ENCODE measurements around the gene DDX27.

DDX27 gene

GRCh38 chr20:49279677-49280462 lies 60.7 kb downstream of the DDX27 start:
- DNase-seq: no peak

- no peak for DNase-seq
These were observed 61.3 kb downstream of the DDX27 start for GRCh38 chr20:49280463-49281058.

GRCh38 chr20:49281059-49281912 lies 62.1 kb downstream of the DDX27 start:
- peak; percentile 33 for DNase-seq

DNA sequence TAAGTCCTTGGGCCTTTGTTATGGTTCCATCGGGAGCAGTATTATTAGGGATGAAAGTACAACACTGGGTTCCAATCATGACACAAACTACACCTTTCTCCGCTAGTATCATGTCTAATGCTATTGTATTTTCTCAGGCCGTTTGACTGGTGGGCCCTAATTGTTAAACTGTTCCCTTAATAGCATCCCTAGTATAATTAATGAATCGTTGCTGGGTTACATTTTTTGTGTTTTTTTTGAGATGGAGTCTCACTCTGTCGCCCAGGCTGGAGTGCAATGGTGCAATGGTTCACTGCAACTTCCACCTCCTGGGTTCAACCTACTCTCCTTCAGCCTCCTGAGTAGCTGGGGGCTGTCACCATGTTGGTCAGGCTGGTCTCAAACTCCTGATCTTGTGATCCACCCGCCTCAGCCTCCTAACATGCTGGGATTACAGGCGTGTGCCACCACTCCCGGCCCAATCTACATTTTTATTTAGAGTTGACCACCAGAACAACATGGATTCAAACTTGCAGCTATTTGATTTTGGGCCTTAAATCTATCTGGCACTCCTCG lies 62.8 kb downstream of the DDX27 start:
- no peak for DNase-seq

DNA sequence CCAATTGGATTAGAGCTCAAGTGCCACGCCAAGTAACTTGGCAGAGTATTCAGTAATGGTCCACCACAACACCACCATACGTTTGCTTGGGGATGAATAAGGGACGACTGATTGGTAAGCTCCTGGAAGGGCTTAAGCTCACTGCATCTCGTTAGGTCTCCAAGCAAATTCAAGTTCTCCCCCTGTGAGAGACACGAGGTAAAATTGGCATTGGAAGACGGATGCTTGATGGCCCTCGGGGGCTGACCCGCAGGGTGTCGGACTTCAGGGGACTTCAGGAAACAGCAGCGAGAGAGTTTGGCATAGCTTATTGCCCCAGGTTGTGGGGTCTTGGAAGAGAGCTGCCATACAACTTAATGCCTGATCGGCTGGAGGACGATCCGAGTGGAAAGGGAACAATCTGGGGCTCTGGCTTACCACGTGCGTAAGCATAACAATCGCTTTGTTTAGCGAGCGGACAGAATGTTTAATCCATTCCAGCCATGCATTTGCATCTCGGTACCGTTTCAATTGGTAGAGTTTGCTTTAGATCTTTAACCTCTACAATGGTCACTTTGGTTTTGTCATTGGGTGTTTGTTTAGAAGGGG lies 63.5 kb downstream of the DDX27 start:
- DNase-seq: no peak

DNA sequence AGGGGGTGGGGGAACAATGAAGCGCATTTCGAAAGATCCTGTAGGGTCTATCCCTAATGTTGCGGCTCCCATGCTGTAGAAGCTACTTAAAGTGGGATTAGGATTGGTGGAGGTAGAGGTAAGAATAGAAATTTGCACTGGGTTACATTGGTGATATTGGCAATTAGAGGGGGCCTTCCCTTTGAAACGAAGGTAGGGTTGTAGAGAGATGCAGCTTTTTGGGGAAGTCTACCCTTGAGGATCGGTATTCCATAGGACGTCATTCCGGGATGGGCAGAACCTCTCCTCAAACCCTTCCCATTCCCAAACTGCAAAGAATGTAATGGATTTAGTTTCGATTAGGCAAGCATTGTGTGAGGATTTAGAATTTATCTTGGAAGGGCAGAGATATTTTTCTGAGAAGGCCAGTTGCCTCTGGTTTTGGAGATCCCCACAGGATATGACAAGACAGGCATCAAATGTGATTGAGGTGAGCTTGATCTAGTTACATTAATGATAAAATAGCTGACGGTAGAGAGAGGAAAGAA lies 64.0 kb downstream of the DDX27 start:
- DNase-seq: peak; percentile 40

GRCh38 chr20:49283703-49284625 lies 64.7 kb downstream of the DDX27 start:
- DNase-seq: no peak

- no peak for DNase-seq
These were observed 65.6 kb downstream of the DDX27 start for GRCh38 chr20:49284818-49285217.

DNA sequence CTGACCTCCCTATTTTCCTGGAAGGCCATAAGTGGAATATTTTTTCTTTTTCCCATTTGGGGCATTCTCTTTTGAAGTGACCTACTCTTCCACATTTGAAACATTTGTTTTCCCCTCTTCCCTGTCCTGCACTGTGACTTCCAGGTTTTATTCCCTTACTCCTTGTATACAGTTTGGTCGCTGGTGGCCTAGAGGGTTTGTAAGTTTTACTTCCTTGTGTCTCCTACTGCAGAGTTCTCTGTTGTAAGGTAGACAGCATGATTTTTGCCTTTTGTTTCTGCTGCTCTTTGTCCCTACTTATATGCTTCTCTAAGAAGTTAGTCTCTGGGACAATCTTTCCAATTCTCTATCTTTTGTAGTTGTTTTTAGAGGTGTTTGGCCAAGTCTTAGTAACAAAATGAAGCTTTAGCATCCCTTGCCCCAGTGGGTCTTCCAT lies 66.0 kb downstream of the DDX27 start:
- DNase-seq: no peak

DNA sequence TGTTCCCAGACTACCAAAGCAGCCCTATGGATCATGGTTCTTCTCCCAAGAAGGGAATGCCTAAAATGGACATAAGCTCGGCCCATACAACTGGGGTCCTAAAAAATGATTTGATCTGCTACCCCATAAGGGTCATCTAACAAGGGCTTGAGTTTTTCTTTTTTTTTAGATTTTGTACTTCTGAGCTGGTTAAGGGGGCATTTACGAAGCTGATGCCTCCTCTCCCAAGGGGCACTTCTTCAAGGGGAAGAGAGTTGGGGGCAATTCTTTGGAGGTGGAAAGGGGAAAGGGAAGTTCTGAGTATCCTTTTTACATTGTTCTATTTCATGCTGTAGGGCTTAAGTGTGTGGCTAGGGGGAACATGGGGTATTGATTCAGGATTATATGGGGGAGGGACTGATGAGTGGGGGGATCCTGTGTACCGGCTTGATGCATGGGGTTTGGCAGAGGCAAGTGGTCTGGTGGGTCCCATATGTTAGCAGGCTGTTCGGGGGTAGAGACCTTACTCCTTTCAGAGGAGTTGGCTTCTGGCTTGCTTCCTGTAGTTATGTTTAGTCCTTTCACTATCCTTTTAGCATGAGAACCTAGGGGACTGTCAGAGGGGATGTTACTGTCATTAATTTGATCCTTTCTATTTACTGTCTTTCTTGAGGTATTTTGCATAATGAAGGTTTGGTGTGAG lies 66.7 kb downstream of the DDX27 start:
- no peak for DNase-seq

DNA sequence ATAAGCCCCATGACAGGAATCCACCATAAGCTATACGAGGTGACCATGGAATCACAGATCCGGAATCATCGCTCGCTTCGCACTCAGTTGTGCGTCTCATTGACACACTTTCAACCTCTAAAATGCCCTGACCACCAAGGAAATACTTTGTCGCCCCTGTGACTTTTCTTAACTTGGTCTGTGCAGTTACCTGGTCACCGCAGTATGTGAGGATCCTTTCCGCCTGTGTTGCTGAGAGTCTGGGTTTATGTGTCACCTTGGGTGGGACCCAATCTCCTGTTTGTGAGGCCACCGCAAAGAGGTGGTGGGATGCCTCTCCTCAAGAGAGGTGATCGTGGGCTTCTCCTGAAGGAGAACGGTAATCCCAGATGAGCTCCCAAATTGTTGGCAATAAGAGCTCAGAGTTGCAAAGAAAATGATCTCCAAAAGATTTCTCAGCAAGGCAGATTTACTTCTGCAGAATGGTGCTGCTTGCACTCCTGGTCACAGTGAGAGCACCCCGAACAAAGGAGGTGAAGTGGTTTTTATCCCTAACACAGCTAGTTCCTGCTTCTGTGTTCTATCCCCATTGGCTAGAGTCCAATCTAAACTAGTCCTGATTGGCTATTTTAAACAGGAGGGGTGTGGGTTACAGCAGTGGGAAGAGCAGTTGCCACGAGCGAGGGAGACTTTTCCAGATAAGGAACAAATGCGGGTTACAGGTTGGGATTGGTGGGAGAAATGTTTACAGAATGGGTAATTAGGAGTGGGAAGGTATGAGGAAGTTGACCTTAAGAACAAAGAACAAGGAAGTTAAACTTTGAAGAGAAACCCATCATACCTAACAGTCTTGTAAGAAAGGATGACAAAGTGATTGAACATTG lies 67.7 kb downstream of the DDX27 start:
- no peak for DNase-seq

- DNase-seq: no peak
These were observed 68.5 kb downstream of the DDX27 start for GRCh38 chr20:49287555-49288249.

GRCh38 chr20:49288250-49288751 lies 69.1 kb downstream of the DDX27 start:
- DNase-seq: no peak

GRCh38 chr20:49288784-49289696 lies 69.8 kb downstream of the DDX27 start:
- DNase-seq: no peak

GRCh38 chr20:49290608-49291191 lies 71.5 kb downstream of the DDX27 start:
- DNase-seq: no peak

- DNase-seq: no peak
These were observed 72.0 kb downstream of the DDX27 start for GRCh38 chr20:49291200-49291599.

DNA sequence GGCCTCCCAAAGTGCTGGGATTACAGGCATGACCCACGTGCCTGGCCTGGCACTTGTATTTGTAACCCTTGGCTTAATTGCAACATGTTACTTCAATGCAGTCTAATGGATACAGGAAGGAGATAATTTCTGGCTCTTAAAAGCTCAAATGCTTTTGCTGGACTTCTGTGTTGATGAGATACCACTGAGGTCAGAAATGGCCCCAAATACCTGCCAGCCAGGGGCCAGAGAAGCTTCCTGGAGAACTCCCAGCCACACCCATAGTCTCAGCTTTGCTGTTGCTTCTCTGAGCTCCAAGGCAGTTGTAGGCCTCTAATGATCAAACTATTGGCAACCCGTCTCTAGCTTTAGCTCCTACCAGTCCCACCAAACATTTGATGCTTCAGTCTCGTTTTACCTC lies 72.8 kb downstream of the DDX27 start:
- no peak for DNase-seq

GRCh38 chr20:49293122-49293521 lies 73.9 kb downstream of the DDX27 start:
- no peak for DNase-seq

All from CD4-positive, alpha-beta T cell treated with Interleukin-12 subunit alpha and Interleukin-12 subunit beta, for 1 hour (primary cell).